Stimulated activated CD8-positive, alpha-beta memory T cell treated with anti-CD3 and anti-CD28 coated beads, Interleukin-12 subunit alpha, Interleukin-12 subunit beta, amount 100 ng/mL, for 4 hours (primary cell): Measurements from ENCODE around the gene HOXA1.

Experiments used
- DNase-seq: peaks from one replicate; pipeline ENCODE4 v3.0.0-alpha.2; 2020; ENCODE audit warnings: low read depth

The HOXA1 gene

GRCh38 chr7:27131390-27131819 is 35.6 kb upstream of the HOXA1 start:
- DNase-seq: no peak

- peak; percentile 61 for DNase-seq
These were observed 35.0 kb upstream of the HOXA1 start, which contains the start of gene HOXA4 for GRCh38 chr7:27130540-27131389. Gene HOXA4 (minus strand): TSS chr7:27130757. CDS start chr7:27130733, 24 bp downstream.

- DNase-seq: no peak
These were observed 34.1 kb upstream of the HOXA1 start for GRCh38 chr7:27129729-27130539.

- DNase-seq: no peak
These were observed 33.3 kb upstream of the HOXA1 start for GRCh38 chr7:27128776-27129728.

GRCh38 chr7:27128034-27128433 is 32.2 kb upstream of the HOXA1 start:
- no peak for DNase-seq

GRCh38 chr7:27126596-27127327 is 31.0 kb upstream of the HOXA1 start:
- no peak for DNase-seq

GRCh38 chr7:27125986-27126394 is 30.2 kb upstream of the HOXA1 start:
- DNase-seq: no peak

- no peak for DNase-seq
These were observed 29.3 kb upstream of the HOXA1 start for GRCh38 chr7:27124902-27125689.

GRCh38 chr7:27124096-27124901 is 28.5 kb upstream of the HOXA1 start:
- no peak for DNase-seq

- DNase-seq: no peak
These were observed 27.8 kb upstream of the HOXA1 start for GRCh38 chr7:27123477-27124053.

- no peak for DNase-seq
These were observed 27.2 kb upstream of the HOXA1 start for GRCh38 chr7:27123007-27123476.

- DNase-seq: no peak
These were observed 26.5 kb upstream of the HOXA1 start for GRCh38 chr7:27122077-27122910.

GRCh38 chr7:27121684-27122076 is 25.9 kb upstream of the HOXA1 start:
- no peak for DNase-seq

- DNase-seq: no peak
These were observed 23.7 kb upstream of the HOXA1 start for GRCh38 chr7:27119412-27119911.

GRCh38 chr7:27118580-27118979 is 22.8 kb upstream of the HOXA1 start:
- no peak for DNase-seq

- DNase-seq: no peak
These were observed 22.2 kb upstream of the HOXA1 start for GRCh38 chr7:27117887-27118491.
